Central memory CD8-positive, alpha-beta T cell (primary cell): ENCODE data around the gene MNS1.

Source experiments
- ATAC-seq: fragments of 150-1000 bp; cut with Tn5 transposase; replicated peaks from 2 replicates; pipeline ENCODE4 v1.10.0; 2022; ENCODE audit warnings: mild to moderate bottlenecking, moderate FRiP score, moderate number of reproducible peaks; ENCODE audit not compliant: poor library complexity, severe bottlenecking; ENCODE audit errors: extremely low read depth
- DNase-seq, 2 donors: peaks; one replicate each; pipeline ENCODE4 v3.0.0; 2021; ENCODE audit warnings: low spot score in 2 of 2
- H3K27ac Mint-ChIP-seq: one replicate; pipeline ENCODE4 v1.8.0; 2022; ENCODE audit warnings: low read depth, mild to moderate bottlenecking, moderate library complexity, mixed read lengths
- H3K27me3 Mint-ChIP-seq: one replicate; pipeline ENCODE4 v1.8.0; 2022; ENCODE audit warnings: mixed read lengths
- H3K36me3 Mint-ChIP-seq: one replicate; pipeline ENCODE4 v1.8.0; 2022; ENCODE audit warnings: mild to moderate bottlenecking, moderate library complexity, mixed read lengths; ENCODE audit not compliant: insufficient read depth
- H3K4me1 Mint-ChIP-seq: one replicate; pipeline ENCODE4 v1.8.0; 2022; ENCODE audit warnings: mixed read lengths
- H3K4me3 Mint-ChIP-seq: one replicate; pipeline ENCODE4 v1.8.0; 2022; ENCODE audit warnings: mild to moderate bottlenecking, moderate library complexity, mixed read lengths
- H3K9me3 Mint-ChIP-seq: one replicate; pipeline ENCODE4 v1.8.0; 2022; ENCODE audit warnings: mixed read lengths

The MNS1 gene

DNA sequence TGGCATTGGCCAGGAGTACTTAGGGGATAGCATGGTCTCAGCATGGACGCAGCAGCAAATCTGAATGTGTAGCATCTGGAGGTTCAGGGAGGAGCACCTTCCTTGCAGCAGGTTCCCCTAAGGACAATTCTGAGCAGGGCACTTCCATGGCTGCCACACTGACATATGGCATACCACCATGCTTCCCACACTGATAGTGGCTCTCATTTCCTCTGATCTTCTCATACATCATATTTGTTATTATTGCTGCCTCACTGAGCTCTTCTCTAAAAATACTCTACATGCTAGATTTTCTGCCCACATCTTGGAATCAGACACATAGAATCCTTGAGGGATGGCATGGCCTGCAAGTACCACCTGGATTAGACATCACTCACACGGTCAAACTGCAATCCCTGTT lies 7.3 kb upstream of the MNS1 start:
- Mint-ChIP-seq H3K9me3 (no peaks in the 10 kb centered on the region), H3K27me3 (no peaks in the 10 kb centered on the region), H3K4me3 (no peak overlapping the region), H3K36me3 (no peaks in the 10 kb centered on the region), H3K4me1 (peaks cover 9% of the 10 kb centered on the region), H3K27ac (no peak overlapping the region)
- DNase-seq (no peak), ATAC-seq (no peak)

DNA sequence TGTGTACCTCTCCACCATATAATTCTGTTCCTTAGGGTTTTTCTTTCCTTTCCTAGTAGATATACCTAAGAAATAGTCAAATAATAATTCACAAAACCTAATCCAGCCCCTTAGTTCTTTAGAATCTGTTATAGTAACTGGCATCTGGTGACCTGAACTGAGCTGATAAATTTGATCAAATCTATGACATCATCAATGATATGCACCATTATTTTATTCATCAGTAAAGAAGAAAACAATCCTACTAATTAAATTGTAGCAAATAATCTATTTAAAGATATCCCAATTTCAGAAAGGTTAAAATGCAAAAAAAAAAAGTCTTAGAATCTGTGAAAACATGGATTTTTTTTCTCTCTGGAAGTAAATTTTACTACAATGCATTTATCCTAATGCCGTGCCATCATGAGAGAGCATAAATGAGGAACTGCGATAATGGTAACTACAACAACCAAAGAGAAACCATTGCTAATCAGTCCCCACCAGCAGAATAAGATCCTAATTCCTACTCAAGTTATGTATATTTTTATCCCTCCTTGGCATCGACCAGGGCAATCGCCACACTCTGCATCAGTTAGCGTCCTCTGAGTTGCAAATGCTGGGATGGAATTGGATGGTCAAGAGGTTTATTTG lies 6.6 kb upstream of the MNS1 start:
- H3K4me1 Mint-ChIP-seq = peaks cover 9% of the 10 kb centered on the region
- no peaks in the 10 kb centered on the region for H3K9me3 Mint-ChIP-seq
- DNase-seq = no peak
- H3K27me3 Mint-ChIP-seq = no peaks in the 10 kb centered on the region
- H3K27ac Mint-ChIP-seq = no peak overlapping the region
- ATAC-seq = no peak
- no peaks in the 10 kb centered on the region for H3K36me3 Mint-ChIP-seq
- H3K4me3 Mint-ChIP-seq = no peak overlapping the region

DNA sequence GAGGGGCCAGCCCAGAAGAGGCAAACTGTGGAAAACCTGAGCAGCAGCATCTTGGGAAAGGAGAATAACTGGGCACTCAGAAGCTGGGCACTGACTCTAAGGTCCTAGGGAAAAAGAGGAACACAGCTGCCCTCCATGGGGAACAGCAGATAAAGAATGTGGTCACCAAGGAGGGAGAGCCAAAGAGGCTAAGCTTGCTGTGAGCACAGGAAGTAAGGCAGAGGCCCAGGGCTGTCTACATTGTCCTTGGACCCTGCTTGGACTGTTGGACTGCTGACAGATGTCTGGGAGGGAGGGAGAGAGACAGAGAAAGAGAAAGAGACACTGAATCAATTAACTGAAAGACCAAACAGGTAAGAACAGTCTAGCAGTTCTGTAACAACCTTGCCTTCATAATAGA lies 4.5 kb upstream of the MNS1 start:
- no peak overlapping the region for H3K27ac Mint-ChIP-seq

DNA sequence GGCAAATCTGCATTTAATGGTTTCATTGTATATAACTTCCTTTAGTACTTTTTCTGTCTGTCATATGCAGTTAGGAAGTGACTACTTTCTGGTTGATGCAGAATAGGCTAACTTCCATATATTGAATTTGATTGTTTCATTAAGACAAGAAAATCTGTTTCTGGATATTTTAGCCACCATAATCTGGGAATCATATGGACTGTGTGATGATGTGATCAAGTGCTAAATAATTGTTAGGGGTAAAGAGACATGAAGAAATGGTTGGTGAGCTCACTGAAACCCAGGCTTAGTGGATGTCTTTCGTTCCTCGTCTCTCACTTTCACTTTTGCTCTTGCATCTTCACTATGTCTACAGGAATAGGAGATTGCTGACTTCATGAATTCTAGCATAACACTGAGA lies 3.5 kb upstream of the MNS1 start:
- DNase-seq = no peak

More for the DNA sequence above, 4.5 kb upstream of the MNS1 start:
- Mint-ChIP-seq H3K4me3 (no peak overlapping the region), H3K9me3 (no peaks in the 10 kb centered on the region), H3K27me3 (peaks cover 17% of the 10 kb centered on the region), H3K36me3 (peaks cover 2% of the 10 kb centered on the region), H3K4me1 (peaks cover 15% of the 10 kb centered on the region)
- DNase-seq (no peak), ATAC-seq (no peak)

DNA sequence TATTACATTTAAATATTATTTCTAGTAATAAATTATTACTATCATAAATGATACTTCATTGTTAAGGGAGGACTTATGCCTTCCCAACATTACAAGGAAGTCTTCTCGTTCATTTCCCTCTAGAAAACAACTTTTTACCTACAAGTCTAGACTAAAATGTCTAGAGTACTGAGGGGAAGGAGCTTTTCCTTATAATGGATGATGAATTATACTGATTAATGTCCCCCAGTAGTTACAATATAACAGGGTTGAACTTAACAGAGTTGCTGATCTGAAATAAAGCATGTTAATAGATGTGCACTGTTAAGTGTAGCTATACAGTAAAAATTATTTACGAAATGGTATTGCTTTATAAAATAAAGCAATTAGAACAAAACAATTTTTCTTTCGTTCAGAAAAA lies 2.7 kb upstream of the MNS1 start:
- Mint-ChIP-seq H3K27ac (no peak overlapping the region), H3K9me3 (no peaks in the 10 kb centered on the region), H3K36me3 (peaks cover 2% of the 10 kb centered on the region), H3K27me3 (peaks cover 30% of the 10 kb centered on the region), H3K4me3 (peak overlapping the region; percentile 74), H3K4me1 (peaks cover 17% of the 10 kb centered on the region)
- DNase-seq (no peak), ATAC-seq (no peak)

More for the DNA sequence above, 3.5 kb upstream of the MNS1 start:
- Mint-ChIP-seq H3K36me3 (peaks cover 2% of the 10 kb centered on the region), H3K27ac (peak overlapping the region; percentile 36), H3K4me3 (peak overlapping the region; percentile 74), H3K4me1 (peaks cover 17% of the 10 kb centered on the region), H3K9me3 (no peaks in the 10 kb centered on the region), H3K27me3 (peaks cover 27% of the 10 kb centered on the region)
- peak; percentile 32 for ATAC-seq

DNA sequence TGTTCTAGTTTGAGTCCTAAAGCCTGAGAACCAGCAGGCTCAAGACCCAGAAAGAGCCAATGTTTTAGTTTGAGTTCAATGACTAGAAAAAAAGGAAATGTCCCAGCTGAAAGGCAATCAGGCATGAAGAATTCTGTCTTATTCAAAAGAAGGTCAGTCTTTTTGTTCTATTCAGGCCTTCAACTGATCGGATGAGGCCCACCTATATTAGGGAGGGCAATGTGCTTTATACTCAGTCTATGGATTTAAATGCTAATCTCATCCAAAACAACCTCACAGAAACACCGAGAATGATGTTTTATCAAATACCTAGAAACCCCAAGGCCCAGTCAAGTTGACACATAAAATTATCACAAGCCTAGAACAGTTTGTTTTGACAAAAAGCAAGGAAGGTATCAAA lies 4.0 kb downstream of the MNS1 start:
- peaks cover 65% of the 10 kb centered on the region for H3K27me3 Mint-ChIP-seq
- H3K27ac Mint-ChIP-seq = no peak overlapping the region
- peaks cover 5% of the 10 kb centered on the region for H3K36me3 Mint-ChIP-seq
- no peak overlapping the region for H3K4me3 Mint-ChIP-seq
- no peaks in the 10 kb centered on the region for H3K9me3 Mint-ChIP-seq
- DNase-seq = no peak
- ATAC-seq = no peak
- peaks cover 7% of the 10 kb centered on the region for H3K4me1 Mint-ChIP-seq

DNA sequence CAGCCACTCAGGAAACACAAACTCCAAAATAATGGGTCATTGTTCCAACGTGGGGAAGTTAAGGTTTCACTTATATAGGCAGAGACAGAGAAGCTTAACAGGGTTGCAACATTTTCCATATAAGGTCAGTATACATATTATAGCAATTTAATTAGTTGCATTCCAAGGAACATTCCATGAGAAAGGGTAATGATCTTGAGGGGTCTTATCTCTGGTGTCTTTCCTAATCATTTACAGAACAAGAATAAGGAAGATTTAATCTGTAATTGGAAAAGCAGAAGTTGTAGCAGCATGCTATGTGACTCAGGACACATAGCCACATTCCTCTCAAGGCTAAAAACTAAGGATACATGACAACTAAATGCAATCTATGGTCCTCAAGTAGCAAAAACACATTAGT lies 4.9 kb downstream of the MNS1 start:
- Mint-ChIP-seq H3K27me3 (peaks cover 68% of the 10 kb centered on the region), H3K27ac (no peak overlapping the region)

DNA sequence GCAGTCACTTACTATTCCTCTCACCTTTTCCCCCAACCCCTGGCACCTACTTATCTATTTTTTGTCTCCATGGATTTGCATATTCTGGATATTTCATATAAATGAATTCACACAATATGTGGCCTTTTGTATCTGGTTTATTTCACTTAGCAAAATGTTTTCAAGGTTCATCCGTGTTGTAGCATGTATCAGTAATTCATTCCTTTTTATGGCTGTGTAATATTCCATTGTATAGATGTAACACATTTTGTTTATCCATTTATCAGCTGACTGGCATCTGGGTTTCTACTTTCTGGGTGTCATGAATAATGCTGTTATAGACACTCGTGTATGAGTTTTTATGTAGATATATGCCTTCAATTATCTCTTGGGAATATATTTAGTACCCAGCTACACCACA lies 5.8 kb downstream of the MNS1 start:
- H3K9me3 Mint-ChIP-seq = no peaks in the 10 kb centered on the region
- no peak overlapping the region for H3K27ac Mint-ChIP-seq
- H3K4me3 Mint-ChIP-seq = no peak overlapping the region
- DNase-seq = no peak
- no peaks in the 10 kb centered on the region for H3K4me1 Mint-ChIP-seq
- H3K27me3 Mint-ChIP-seq = peaks cover 67% of the 10 kb centered on the region
- no peak for ATAC-seq
- peaks cover 3% of the 10 kb centered on the region for H3K36me3 Mint-ChIP-seq

More for the DNA sequence above, 4.9 kb downstream of the MNS1 start:
- H3K9me3 Mint-ChIP-seq = no peaks in the 10 kb centered on the region
- peaks cover 7% of the 10 kb centered on the region for H3K4me1 Mint-ChIP-seq
- no peak for DNase-seq
- ATAC-seq = no peak
- peaks cover 5% of the 10 kb centered on the region for H3K36me3 Mint-ChIP-seq
- H3K4me3 Mint-ChIP-seq = no peak overlapping the region

DNA sequence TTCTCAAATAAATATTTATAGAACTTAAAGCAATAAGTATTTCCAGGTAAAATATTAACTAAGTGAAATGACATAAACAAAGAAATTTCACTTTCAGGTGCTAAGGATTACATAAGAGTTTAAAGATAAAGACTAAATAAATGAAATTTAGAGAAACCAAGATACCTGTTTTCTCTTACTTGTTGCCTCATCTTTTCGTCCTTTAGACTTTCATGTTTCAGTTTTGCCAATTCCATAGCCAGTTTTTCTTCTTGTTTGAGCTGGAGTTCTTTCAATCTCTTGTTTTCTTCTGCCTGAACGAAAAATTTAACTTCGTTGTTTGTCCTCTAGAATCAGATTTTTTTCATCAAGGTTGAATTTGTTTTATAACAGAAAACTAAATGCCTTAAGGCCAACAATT lies 8.7 kb downstream of the MNS1 start:
- H3K27me3 Mint-ChIP-seq = peaks cover 62% of the 10 kb centered on the region

DNA sequence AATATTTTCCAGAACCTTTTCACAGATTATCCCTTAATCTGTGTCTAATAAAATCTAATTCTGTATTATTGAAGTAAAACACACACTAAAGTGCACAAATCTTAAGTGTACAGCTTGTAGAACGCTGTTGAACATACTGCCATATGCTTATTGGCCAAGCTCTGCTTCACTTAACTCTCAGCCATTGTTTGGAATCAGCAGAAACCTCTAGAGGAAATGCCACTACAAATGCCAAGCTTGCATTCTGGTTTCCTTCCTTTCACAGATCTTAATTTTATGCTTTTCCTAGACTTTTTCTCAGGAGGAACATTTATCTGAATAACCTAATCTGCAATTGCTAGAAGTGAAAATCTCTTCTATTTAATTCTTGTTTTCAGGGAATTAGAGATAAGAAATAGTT lies 10.1 kb downstream of the MNS1 start:
- H3K27me3 Mint-ChIP-seq = peaks cover 72% of the 10 kb centered on the region
- H3K4me1 Mint-ChIP-seq = no peaks in the 10 kb centered on the region
- ATAC-seq (no peak), DNase-seq (no peak)
- no peak overlapping the region for H3K27ac Mint-ChIP-seq
- H3K9me3 Mint-ChIP-seq = no peaks in the 10 kb centered on the region
- peaks cover 3% of the 10 kb centered on the region for H3K36me3 Mint-ChIP-seq
- no peak overlapping the region for H3K4me3 Mint-ChIP-seq

More for the DNA sequence above, 8.7 kb downstream of the MNS1 start:
- ATAC-seq (no peak), DNase-seq (no peak)
- no peak overlapping the region for H3K27ac Mint-ChIP-seq
- no peaks in the 10 kb centered on the region for H3K4me1 Mint-ChIP-seq
- H3K9me3 Mint-ChIP-seq = no peaks in the 10 kb centered on the region
- no peak overlapping the region for H3K4me3 Mint-ChIP-seq
- H3K36me3 Mint-ChIP-seq = peaks cover 3% of the 10 kb centered on the region

DNA sequence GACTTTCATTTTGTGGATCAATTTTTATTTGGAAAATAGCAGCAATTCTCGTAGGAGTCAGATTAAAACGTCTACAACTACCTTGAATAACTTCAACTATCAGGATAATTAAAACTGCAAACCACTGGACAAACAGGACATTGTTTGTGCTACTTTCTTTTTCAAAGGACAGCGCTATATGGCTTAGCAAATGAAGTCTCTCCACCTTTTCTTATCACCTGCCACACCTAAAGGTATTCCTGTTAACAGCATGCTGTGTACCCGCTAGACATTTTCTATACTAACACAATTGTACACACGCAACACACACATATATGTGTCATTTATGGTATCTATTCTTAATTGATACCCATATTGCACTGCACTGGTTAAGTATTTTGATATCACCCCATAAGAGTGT lies 19.2 kb downstream of the MNS1 start:
- H3K27ac Mint-ChIP-seq = no peak overlapping the region
- no peaks in the 10 kb centered on the region for H3K4me1 Mint-ChIP-seq
- no peak overlapping the region for H3K4me3 Mint-ChIP-seq
- H3K27me3 Mint-ChIP-seq = peaks cover 14% of the 10 kb centered on the region
- H3K36me3 Mint-ChIP-seq = no peaks in the 10 kb centered on the region
- DNase-seq (no peak), ATAC-seq (no peak)
- no peaks in the 10 kb centered on the region for H3K9me3 Mint-ChIP-seq

DNA sequence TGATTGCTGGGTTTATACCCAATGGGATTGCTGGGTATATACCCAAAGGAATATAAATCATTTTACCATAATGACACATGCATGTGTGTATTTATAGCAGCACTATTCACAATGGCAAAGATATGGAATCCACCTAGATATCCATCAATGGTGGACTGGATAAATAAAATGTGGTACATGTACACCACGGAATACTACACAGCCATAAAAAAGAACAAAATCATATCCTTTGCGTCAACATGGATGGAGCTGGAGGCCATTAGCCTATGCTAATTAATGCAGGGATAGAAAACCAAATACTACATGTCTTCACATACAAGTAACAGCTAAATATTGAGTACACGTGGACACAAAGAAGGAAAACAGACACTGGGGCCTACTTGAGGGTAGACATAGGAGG lies 22.6 kb downstream of the MNS1 start:
- Mint-ChIP-seq H3K4me3 (no peak overlapping the region), H3K36me3 (peaks cover 2% of the 10 kb centered on the region), H3K27me3 (peaks cover 26% of the 10 kb centered on the region), H3K27ac (no peak overlapping the region), H3K9me3 (no peaks in the 10 kb centered on the region), H3K4me1 (no peaks in the 10 kb centered on the region)
- no peak for DNase-seq
- ATAC-seq = no peak

DNA sequence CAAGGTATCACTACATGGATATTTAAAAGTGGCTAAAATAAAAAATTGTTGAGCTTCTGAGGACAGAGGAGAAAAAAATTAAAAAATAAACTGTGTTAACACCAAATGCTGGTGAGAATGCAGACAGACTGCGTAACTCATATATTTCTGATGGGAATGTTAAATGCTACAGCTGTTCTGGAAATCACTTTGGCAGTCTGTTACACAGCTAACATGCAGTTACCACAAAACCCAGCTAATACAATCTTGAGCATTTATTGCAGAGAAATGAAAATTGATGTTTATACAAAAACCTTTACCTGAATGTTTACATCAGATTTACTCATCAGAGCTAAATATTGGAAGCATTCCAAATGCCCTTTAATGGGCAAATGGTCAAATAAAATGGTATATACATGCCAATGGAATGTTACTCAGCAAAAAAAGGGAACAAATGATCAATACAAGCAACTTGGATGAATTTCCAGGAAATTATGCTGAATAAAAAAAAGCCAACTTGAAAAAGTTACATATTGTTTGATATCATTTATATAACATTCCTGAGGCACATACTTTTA lies 24.6 kb downstream of the MNS1 start:
- Mint-ChIP-seq H3K27ac (no peak overlapping the region), H3K36me3 (peaks cover 2% of the 10 kb centered on the region), H3K9me3 (no peaks in the 10 kb centered on the region), H3K27me3 (peaks cover 47% of the 10 kb centered on the region), H3K4me3 (no peak overlapping the region), H3K4me1 (no peaks in the 10 kb centered on the region)
- no peak for DNase-seq
- no peak for ATAC-seq
